Measurements from ENCODE around the gene EPS15. TPM values are rescaled to one million over a fixed set of nuclear protein-coding genes. Genes with fewer than 3 reads are reported as not detected.

EPS15 gene
- total RNA-seq, 1 experiment from 2014 or later: 116 TPM

GRCh38 chr1:51343624-51344023 is 175.4 kb downstream of the EPS15 start:
- Histone ChIP-seq H3K36me3 (ENCODE audit: insufficient read depth, low read length) (no peaks in the 10 kb centered on the region), H3K27me3 (ENCODE audit: low read length) (no peaks in the 10 kb centered on the region), H3K9ac (ENCODE audit: low read length) (no peak overlapping the region), H3K9me2 (replicated peaks; ENCODE audit: insufficient read depth, low read length) (no peaks in the 10 kb centered on the region), H3K4me2 (ENCODE audit: low read depth, low read length, poor library complexity, severe bottlenecking) (no peak overlapping the region), H3K4me1 (ENCODE audit: low read length) (peaks cover 39% of the 10 kb centered on the region), H3K9me3 (ENCODE audit: low read length) (no peaks in the 10 kb centered on the region), H4K20me1 (ENCODE audit: insufficient read depth, low read depth, low read length) (no peaks in the 10 kb centered on the region), H3K79me2 (ENCODE audit: low read length) (no peaks in the 10 kb centered on the region), H3K27ac (ENCODE audit: low read length) (no peak overlapping the region), H3K4me3 (ENCODE audit: low read length) (no peak overlapping the region), H2AFZ (ENCODE audit: low read length) (no peak overlapping the region)
- no peak for DNase-seq

GRCh38 chr1:51342591-51343206 is 176.4 kb downstream of the EPS15 start:
- Histone ChIP-seq H3K27ac (ENCODE audit: low read length) (peak overlapping the region; percentile 72), H3K9ac (ENCODE audit: low read length) (peak overlapping the region; percentile 53), H3K4me2 (ENCODE audit: low read depth, low read length, poor library complexity, severe bottlenecking) (peak overlapping the region; percentile 56), H3K36me3 (ENCODE audit: insufficient read depth, low read length) (no peaks in the 10 kb centered on the region), H3K27me3 (ENCODE audit: low read length) (no peaks in the 10 kb centered on the region), H3K9me3 (ENCODE audit: low read length) (no peaks in the 10 kb centered on the region), H2AFZ (ENCODE audit: low read length) (peak overlapping the region; percentile 76), H3K4me1 (ENCODE audit: low read length) (peaks cover 39% of the 10 kb centered on the region), H3K79me2 (ENCODE audit: low read length) (no peaks in the 10 kb centered on the region), H4K20me1 (ENCODE audit: insufficient read depth, low read depth, low read length) (no peaks in the 10 kb centered on the region), H3K4me3 (ENCODE audit: low read length) (peak overlapping the region; percentile 34; the same call in 1 of the 2 replicates), H3K9me2 (replicated peaks; ENCODE audit: insufficient read depth, low read length) (no peaks in the 10 kb centered on the region)
- DNase-seq: no peak

- Histone ChIP-seq H3K9me3 (ENCODE audit: low read length) (no peaks in the 10 kb centered on the region), H3K9ac (ENCODE audit: low read length) (peak overlapping the region; percentile 53), H2AFZ (ENCODE audit: low read length) (peak overlapping the region; percentile 76), H3K4me3 (ENCODE audit: low read length) (peak overlapping the region; percentile 34; the same call in 1 of the 2 replicates), H3K4me1 (ENCODE audit: low read length) (peaks cover 39% of the 10 kb centered on the region), H3K9me2 (replicated peaks; ENCODE audit: insufficient read depth, low read length) (no peaks in the 10 kb centered on the region), H3K36me3 (ENCODE audit: insufficient read depth, low read length) (no peaks in the 10 kb centered on the region), H3K27ac (ENCODE audit: low read length) (peak overlapping the region; percentile 72), H3K79me2 (ENCODE audit: low read length) (no peaks in the 10 kb centered on the region), H3K4me2 (ENCODE audit: low read depth, low read length, poor library complexity, severe bottlenecking) (peak overlapping the region; percentile 56), H3K27me3 (ENCODE audit: low read length) (no peaks in the 10 kb centered on the region), H4K20me1 (ENCODE audit: insufficient read depth, low read depth, low read length) (no peaks in the 10 kb centered on the region)
- peak; percentile 90 for DNase-seq
These were observed 177.1 kb downstream of the EPS15 start for GRCh38 chr1:51341876-51342496.

- Histone ChIP-seq H3K4me3 (ENCODE audit: low read length) (peak overlapping the region; percentile 57), H3K4me2 (ENCODE audit: low read depth, low read length, poor library complexity, severe bottlenecking) (peak overlapping the region; percentile 56), H3K79me2 (ENCODE audit: low read length) (no peaks in the 10 kb centered on the region), H3K9ac (ENCODE audit: low read length) (peak overlapping the region; percentile 57), H2AFZ (ENCODE audit: low read length) (peak overlapping the region; percentile 80; the same call in 1 of the 2 replicates), H3K36me3 (ENCODE audit: insufficient read depth, low read length) (no peaks in the 10 kb centered on the region), H3K9me3 (ENCODE audit: low read length) (no peaks in the 10 kb centered on the region), H4K20me1 (ENCODE audit: insufficient read depth, low read depth, low read length) (no peaks in the 10 kb centered on the region), H3K9me2 (replicated peaks; ENCODE audit: insufficient read depth, low read length) (no peaks in the 10 kb centered on the region), H3K4me1 (ENCODE audit: low read length) (peaks cover 39% of the 10 kb centered on the region), H3K27me3 (ENCODE audit: low read length) (no peaks in the 10 kb centered on the region), H3K27ac (ENCODE audit: low read length) (peak overlapping the region; percentile 50)
- DNase-seq: peak; percentile 95
These were observed 178.7 kb downstream of the EPS15 start for GRCh38 chr1:51340380-51340779.

- no peak overlapping the region for H2AFZ ChIP-seq (ENCODE audit: low read length)
- H3K27ac ChIP-seq (ENCODE audit: low read length): no peak overlapping the region
- H3K9me2 ChIP-seq (replicated peaks; ENCODE audit: insufficient read depth, low read length): no peaks in the 10 kb centered on the region
- no peak overlapping the region for H3K4me2 ChIP-seq (ENCODE audit: low read depth, low read length, poor library complexity, severe bottlenecking)
- no peaks in the 10 kb centered on the region for H4K20me1 ChIP-seq (ENCODE audit: insufficient read depth, low read depth, low read length)
- no peak for DNase-seq
- H3K9ac ChIP-seq (ENCODE audit: low read length): no peak overlapping the region
- no peaks in the 10 kb centered on the region for H3K9me3 ChIP-seq (ENCODE audit: low read length)
- no peaks in the 10 kb centered on the region for H3K36me3 ChIP-seq (ENCODE audit: insufficient read depth, low read length)
- H3K27me3 ChIP-seq (ENCODE audit: low read length): no peaks in the 10 kb centered on the region
- H3K4me1 ChIP-seq (ENCODE audit: low read length): peaks cover 21% of the 10 kb centered on the region
- no peaks in the 10 kb centered on the region for H3K79me2 ChIP-seq (ENCODE audit: low read length)
- H3K4me3 ChIP-seq (ENCODE audit: low read length): no peak overlapping the region
These were observed 182.4 kb downstream of the EPS15 start for GRCh38 chr1:51336711-51337110.

GRCh38 chr1:51336004-51336403 is 183.1 kb downstream of the EPS15 start:
- Histone ChIP-seq H3K4me2 (ENCODE audit: low read depth, low read length, poor library complexity, severe bottlenecking) (no peak overlapping the region), H3K4me3 (ENCODE audit: low read length) (no peak overlapping the region), H3K36me3 (ENCODE audit: insufficient read depth, low read length) (no peaks in the 10 kb centered on the region), H3K79me2 (ENCODE audit: low read length) (no peaks in the 10 kb centered on the region), H3K9me3 (ENCODE audit: low read length) (no peaks in the 10 kb centered on the region), H3K27me3 (ENCODE audit: low read length) (no peaks in the 10 kb centered on the region), H3K27ac (ENCODE audit: low read length) (no peak overlapping the region), H4K20me1 (ENCODE audit: insufficient read depth, low read depth, low read length) (no peaks in the 10 kb centered on the region), H3K9me2 (replicated peaks; ENCODE audit: insufficient read depth, low read length) (no peaks in the 10 kb centered on the region), H3K9ac (ENCODE audit: low read length) (no peak overlapping the region), H2AFZ (ENCODE audit: low read length) (no peak overlapping the region), H3K4me1 (ENCODE audit: low read length) (peaks cover 21% of the 10 kb centered on the region)
- DNase-seq: no peak

- no peaks in the 10 kb centered on the region for H3K9me3 ChIP-seq (ENCODE audit: low read length)
- H3K27me3 ChIP-seq (ENCODE audit: low read length): no peaks in the 10 kb centered on the region
- no peaks in the 10 kb centered on the region for H3K36me3 ChIP-seq (ENCODE audit: insufficient read depth, low read length)
- no peak overlapping the region for H3K27ac ChIP-seq (ENCODE audit: low read length)
- no peak overlapping the region for H3K4me2 ChIP-seq (ENCODE audit: low read depth, low read length, poor library complexity, severe bottlenecking)
- no peaks in the 10 kb centered on the region for H3K79me2 ChIP-seq (ENCODE audit: low read length)
- DNase-seq: peak; percentile 60
- H3K4me1 ChIP-seq (ENCODE audit: low read length): peaks cover 11% of the 10 kb centered on the region
- H2AFZ ChIP-seq (ENCODE audit: low read length): 0 out of 2 replicates have a peak overlapping the region, but pooled peaks have one; percentile 3
- H3K4me3 ChIP-seq (ENCODE audit: low read length): no peak overlapping the region
- H3K9me2 ChIP-seq (replicated peaks; ENCODE audit: insufficient read depth, low read length): no peaks in the 10 kb centered on the region
- no peak overlapping the region for H3K9ac ChIP-seq (ENCODE audit: low read length)
- H4K20me1 ChIP-seq (ENCODE audit: insufficient read depth, low read depth, low read length): no peaks in the 10 kb centered on the region
These were observed 187.6 kb downstream of the EPS15 start for GRCh38 chr1:51331206-51332100.
